ENCODE measurements around the gene ZNF628. TPM values are rescaled to one million over a fixed set of nuclear protein-coding genes. Genes with fewer than 3 reads are reported as not detected.

The ZNF628 gene
- total and polyA plus RNA-seq, 2 of the 4 experiments (the other 2 are of a cell fraction) = 0.18 to 1.9 TPM

- H2AFZ ChIP-seq (replicated peaks; ENCODE audit: low read length, poor library complexity) = no peak overlapping the region
- no peak overlapping the region for H3K4me2 ChIP-seq (ENCODE audit: low read depth, low read length)
- H4K20me1 ChIP-seq (ENCODE audit: insufficient read depth, low read length) = no peaks in the 10 kb centered on the region; the same call in 1 of the 2 replicates
- H3K4ac ChIP-seq (ENCODE audit: low read depth, low read length) = no peak overlapping the region
- 87% methylated on average over 5 of the region's 15 CpGs; no CpG with 5 or more reads in 1 of the 2 experiments for WGBS, 2 experiments (ENCODE audit: extremely low coverage in 2 of 2, insufficient read length in 1 of 2)
- H4K91ac ChIP-seq (ENCODE audit: insufficient read depth, low read depth, low read length) = no peak overlapping the region
- H2BK20ac ChIP-seq (ENCODE audit: low read depth, low read length) = no peak overlapping the region
- no peak overlapping the region for H3K14ac ChIP-seq (replicated peaks; ENCODE audit: low read depth, low read length)
- H3K18ac ChIP-seq (ENCODE audit: low read depth, low read length) = no peak overlapping the region
- no peak overlapping the region for H2BK120ac ChIP-seq (ENCODE audit: low read depth, low read length)
- no peak overlapping the region for H3K4me3 ChIP-seq (ENCODE audit: insufficient read depth, low read depth, low read length)
- H3K56ac ChIP-seq (ENCODE audit: extremely low read depth, insufficient read depth, low read length) = no peak overlapping the region
- H3K27me3 ChIP-seq (ENCODE audit: control insufficient read depth, insufficient read depth, low read length) = no peaks in the 10 kb centered on the region
- no peak overlapping the region for H4K5ac ChIP-seq (ENCODE audit: low read depth, low read length)
- H3K23ac ChIP-seq (ENCODE audit: low read depth, low read length) = no peak overlapping the region
- peaks cover 14 to 48% of the 10 kb centered on the region in 2 experiments for H3K79me1 ChIP-seq (ENCODE audit: low read depth in 1 of 2, low read length in 2 of 2)
- in situ Hi-C loops (cut with MboI; ENCODE audit: low sequenced_read_pairs) = loop anchor here (25.0 kb wide), 1 partner anchor 1017 kb away; the partner anchor contains the start of genes CDC42EP5 and LENG9
- intact Hi-C loops (cut with micrococcal nuclease) = no loop called here
- peaks cover 12% of the 10 kb centered on the region; the same call in 1 of the 2 replicates for H3K36me3 ChIP-seq (ENCODE audit: control insufficient read depth, insufficient read depth, low read length)
- no peak overlapping the region for H3K9ac ChIP-seq (ENCODE audit: low read depth, low read length)
- H2BK5ac ChIP-seq (ENCODE audit: low read depth, low read length, poor library complexity, severe bottlenecking) = no peak overlapping the region
- DNase-seq (no peak), ATAC-seq (ENCODE audit: low read depth) (no peak)
- peaks cover 18% of the 10 kb centered on the region for H3K9me1 ChIP-seq (ENCODE audit: insufficient read depth, low read length)
- H3K4me1 ChIP-seq (ENCODE audit: control insufficient read depth, insufficient read depth, low read length) = peaks cover 9% of the 10 kb centered on the region
- H2AK5ac ChIP-seq (ENCODE audit: low read depth, low read length) = peak overlapping the region; percentile 37; the same call in 1 of the 2 replicates
- no peak overlapping the region for H4K8ac ChIP-seq (ENCODE audit: low read depth in 2 of 2, low read length in 2 of 2)
- CTCF ChIA-PET = no interaction called here
- POLR2A ChIA-PET (ENCODE audit: unreplicated experiment) = no interaction called here
- H2BK15ac ChIP-seq (ENCODE audit: low read depth, low read length) = no peak overlapping the region
- dilution Hi-C loops (cut with HindIII; ENCODE audit: low sequenced_read_pairs, unreplicated experiment) = no loop called here
- H2AK9ac ChIP-seq (replicated peaks; ENCODE audit: low read depth, low read length, poor library complexity) = no peak overlapping the region
- no peaks in the 10 kb centered on the region for H3K9me3 ChIP-seq (ENCODE audit: control insufficient read depth, insufficient read depth, low read length)
- no TSS peak for BruUV-seq (replicated peaks)
- H3K27ac ChIP-seq (ENCODE audit: insufficient read depth, low read length) = no peak overlapping the region
- TF ChIP-seq POLR2A (IDR thresholded peaks at IDR 0.05; ENCODE audit: low read depth, low read length) = no peak
- TF ChIP-seq CHD1 (IDR thresholded peaks at IDR 0.05; ENCODE audit: low read depth, low read length) = no peak
- TF ChIP-seq RFX5 (IDR thresholded peaks at IDR 0.05; ENCODE audit: low read depth, low read length) = no peak
- no peak for TF ChIP-seq RCOR1 (IDR thresholded peaks at IDR 0.05; ENCODE audit: insufficient replicate concordance, low read length)
- no peak for TF ChIP-seq MAZ (IDR thresholded peaks at IDR 0.05; ENCODE audit: borderline replicate concordance, low read depth, low read length)
- no peak for TF ChIP-seq ELK1 (IDR thresholded peaks at IDR 0.05; ENCODE audit: borderline replicate concordance, low read depth, low read length)
- TF ChIP-seq BHLHE40 (IDR thresholded peaks at IDR 0.05; ENCODE audit: low read depth, low read length) = no peak
- no peak for TF ChIP-seq SMC3 (IDR thresholded peaks at IDR 0.05; ENCODE audit: low read depth, low read length)
- no peak for TF ChIP-seq RAD21 (IDR thresholded peaks at IDR 0.05; ENCODE audit: low read length)
- no peak for TF ChIP-seq MAFK (IDR thresholded peaks at IDR 0.05; ENCODE audit: low read depth, low read length)
- no peak for TF ChIP-seq NFE2L2 (IDR thresholded peaks at IDR 0.05; ENCODE audit: low read depth, low read length)
- TF ChIP-seq CEBPB (IDR thresholded peaks at IDR 0.05; ENCODE audit: low read depth, low read length) = no peak
- TF ChIP-seq MXI1 (IDR thresholded peaks at IDR 0.05; ENCODE audit: borderline replicate concordance, low read depth, low read length) = no peak
- no peak for TF ChIP-seq CTCF (conservative IDR thresholded peaks at IDR 0.05; ENCODE audit: low read depth, low read length)
- TF ChIP-seq USF2 (IDR thresholded peaks at IDR 0.05; ENCODE audit: low read depth, low read length) = no peak
Measured at GRCh38 chr19:55479451-55480230, 3.2 kb downstream of the ZNF628 start.
